HG03469 (cell line): ENCODE data around the gene BLNK.

Source experiments
- ATAC-seq: cut with Tn5 transposase; IDR thresholded peaks from one replicate; pipeline ENCODE4 v1.9.1; 2021; ENCODE audit warnings: mild to moderate bottlenecking, moderate library complexity, moderate number of reproducible peaks; ENCODE audit not compliant: unreplicated experiment

The BLNK gene

DNA sequence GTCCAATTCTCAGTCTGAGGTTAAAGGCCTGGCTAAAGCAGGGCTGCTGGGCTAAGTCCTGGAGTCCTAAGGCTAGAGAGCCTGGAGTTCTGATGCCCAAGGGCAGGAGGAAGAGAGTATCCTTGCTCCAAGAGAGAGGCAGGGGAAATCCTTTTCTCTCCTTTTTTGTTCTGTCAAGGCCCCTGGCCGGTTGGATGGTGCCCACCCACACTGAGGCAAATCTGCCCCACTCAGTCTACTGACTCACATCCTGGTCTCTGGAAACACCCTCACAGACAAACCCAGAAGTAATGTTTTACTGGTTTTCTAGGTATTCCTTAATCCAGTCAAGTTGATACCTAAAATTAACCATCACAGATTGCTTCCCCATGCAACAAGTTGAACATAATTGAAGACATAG, 118.3 kb downstream of the BLNK start:
- ATAC-seq: no peak

DNA sequence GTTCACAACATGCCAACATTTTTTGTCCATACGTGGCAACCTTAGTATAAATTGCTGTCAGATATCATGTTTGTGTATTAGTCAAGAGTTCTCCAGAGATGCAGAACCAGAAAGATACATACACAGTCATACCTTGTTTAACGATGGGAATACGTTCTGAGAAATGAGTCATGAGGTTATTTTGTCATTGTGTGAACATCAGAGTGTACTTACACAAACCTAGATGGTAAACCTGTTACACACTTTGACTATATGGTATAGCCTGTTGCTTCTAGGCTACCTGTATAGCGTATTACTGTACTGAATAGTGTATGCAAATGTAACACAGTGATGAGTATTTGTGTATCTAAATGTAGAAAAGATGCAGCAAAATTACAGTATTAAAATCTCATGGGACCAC, 118.9 kb downstream of the BLNK start:
- ATAC-seq: no peak
